Measurements from ENCODE around the gene MLC1. TPM values are rescaled to one million over a fixed set of nuclear protein-coding genes. Genes with fewer than 3 reads are reported as not detected.

Gene MLC1
- total RNA-seq, 2 donors from 2014 or later, result 0.17 TPM; not detected in 1

GRCh38 chr22:50015451-50016307 is 69.5 kb downstream of the MLC1 start:
- ATAC-seq (replicated peaks in 1 of 2) (no peak), DNase-seq (no peak)
- Mint-ChIP-seq H3K4me3 (peak overlapping the region; percentile 11 to 49), H3K9me3 (peaks cover 1 to 2% of the 10 kb centered on the region in 2 donors), H3K36me3 (ENCODE audit: insufficient read depth in 2 of 2) (peaks cover 0 to 3% of the 10 kb centered on the region in 2 donors), H3K27me3 (ENCODE audit: low read depth) (no peaks in the 10 kb centered on the region), H3K27ac (no peak overlapping the region), H3K4me1 (ENCODE audit: low read depth) (peaks cover 15% of the 10 kb centered on the region)

- no peak for ATAC-seq (replicated peaks in 1 of 2)
- Mint-ChIP-seq H3K27ac (no peak overlapping the region), H3K4me3 (peak overlapping the region in 1 of 2 donors; percentile 13), H3K4me1 (ENCODE audit: low read depth) (peaks cover 15% of the 10 kb centered on the region), H3K9me3 (peaks cover 1 to 2% of the 10 kb centered on the region in 2 donors), H3K36me3 (ENCODE audit: insufficient read depth in 2 of 2) (peaks cover 0 to 3% of the 10 kb centered on the region in 2 donors), H3K27me3 (ENCODE audit: low read depth) (no peaks in the 10 kb centered on the region)
- peak in 1 of 2 donors; percentile 41 for DNase-seq
These were observed 70.4 kb downstream of the MLC1 start for GRCh38 chr22:50014655-50015401.

GRCh38 chr22:50014053-50014501 is 71.1 kb downstream of the MLC1 start:
- no peaks in the 10 kb centered on the region for H3K27me3 Mint-ChIP-seq (ENCODE audit: low read depth)

GRCh38 chr22:50012211-50013181 is 72.7 kb downstream of the MLC1 start, which contains the start of gene IL17REL:
TSS of gene IL17REL (minus strand) at chr22:50012765. CDS start at chr22:50012646, 119 bp downstream.
- DNase-seq (no peak), ATAC-seq (replicated peaks in 1 of 2) (no peak)
- Mint-ChIP-seq H3K36me3 (ENCODE audit: insufficient read depth in 2 of 2) (no peaks in the 10 kb centered on the region), H3K4me1 (ENCODE audit: low read depth) (peaks cover 15% of the 10 kb centered on the region), H3K9me3 (no peaks in the 10 kb centered on the region), H3K4me3 (peak within 1 kb of the TSS; percentile 76 to 83), H3K27ac (peak within 1 kb of the TSS; percentile 78), H3K27me3 (ENCODE audit: low read depth) (no peaks in the 10 kb centered on the region)

More at GRCh38 chr22:50014053-50014501, 71.1 kb downstream of the MLC1 start:
- Mint-ChIP-seq H3K9me3 (peaks cover 1 to 2% of the 10 kb centered on the region in 2 donors), H3K36me3 (ENCODE audit: insufficient read depth in 2 of 2) (peaks cover 0 to 2% of the 10 kb centered on the region in 2 donors), H3K4me3 (peak overlapping the region; percentile 41 to 58), H3K27ac (no peak overlapping the region), H3K4me1 (ENCODE audit: low read depth) (peaks cover 15% of the 10 kb centered on the region)
- DNase-seq (no peak), ATAC-seq (replicated peaks in 1 of 2) (no peak)

- Mint-ChIP-seq H3K36me3 (ENCODE audit: insufficient read depth in 2 of 2) (no peaks in the 10 kb centered on the region), H3K9me3 (no peaks in the 10 kb centered on the region), H3K27me3 (ENCODE audit: low read depth) (no peaks in the 10 kb centered on the region), H3K4me3 (peak overlapping the region; percentile 76 to 83), H3K4me1 (ENCODE audit: low read depth) (peaks cover 15% of the 10 kb centered on the region), H3K27ac (peak overlapping the region; percentile 78)
- ATAC-seq (replicated peaks in 1 of 2) (no peak), DNase-seq (no peak)
These were observed 73.6 kb downstream of the MLC1 start for GRCh38 chr22:50011447-50012210.

- Mint-ChIP-seq H3K27ac (no peak overlapping the region), H3K27me3 (ENCODE audit: low read depth) (no peaks in the 10 kb centered on the region), H3K9me3 (no peaks in the 10 kb centered on the region), H3K36me3 (ENCODE audit: insufficient read depth in 2 of 2) (no peaks in the 10 kb centered on the region), H3K4me3 (peak overlapping the region; percentile 76 to 83), H3K4me1 (ENCODE audit: low read depth) (peaks cover 15% of the 10 kb centered on the region)
- ATAC-seq (replicated peaks in 1 of 2), result peak; percentile 64 to 70
- peak; percentile 57 to 65 for DNase-seq
These were observed 74.4 kb downstream of the MLC1 start for GRCh38 chr22:50010676-50011446.

- Mint-ChIP-seq H3K36me3 (ENCODE audit: insufficient read depth in 2 of 2) (no peaks in the 10 kb centered on the region), H3K27me3 (ENCODE audit: low read depth) (no peaks in the 10 kb centered on the region), H3K27ac (no peak overlapping the region), H3K4me1 (ENCODE audit: low read depth) (peaks cover 19% of the 10 kb centered on the region), H3K4me3 (peak overlapping the region; percentile 32 to 51), H3K9me3 (no peaks in the 10 kb centered on the region)
- no peak for DNase-seq
- no peak for ATAC-seq (replicated peaks in 1 of 2)
These were observed 75.2 kb downstream of the MLC1 start for GRCh38 chr22:50009765-50010675.

Other genes starting within 250 kb of the MLC1 start
- gene ZBED4, start 231.6 kb downstream of the MLC1 start, total RNA-seq, result 10 to 100 TPM; 22.3 to 23.6 TPM
- gene ALG12, start 167.0 kb downstream of the MLC1 start, total RNA-seq, result 10 to 100 TPM; 11.7 to 13.6 TPM
- gene CRELD2, start 166.8 kb downstream of the MLC1 start, total RNA-seq, result 10 to 100 TPM; 24.4 to 33.2 TPM
- gene PIM3, start 124.7 kb downstream of the MLC1 start, total RNA-seq, result 100 to 1,000 TPM; 209 to 236 TPM
- gene IL17REL, start 72.7 kb downstream of the MLC1 start, total RNA-seq, result 1 to 10 TPM in 1 of 2 donors, under 1 TPM in 1; 0.36 to 1.1 TPM
- not detected for gene TTLL8, start 27.1 kb downstream of the MLC1 start, total RNA-seq
- gene MOV10L1, start 4.6 kb upstream of the MLC1 start, total RNA-seq, result under 1 TPM; 0.25 to 0.36 TPM
- gene PANX2, start 85.3 kb upstream of the MLC1 start, total RNA-seq, result 1 to 10 TPM; 3.8 to 8.0 TPM
- 100 to 1,000 TPM; 108 to 125 TPM for gene TRABD, start 100.5 kb upstream of the MLC1 start, total RNA-seq
- gene SELENOO, start 115.6 kb upstream of the MLC1 start, total RNA-seq, result 10 to 100 TPM; 17.6 to 19.4 TPM
- gene TUBGCP6, start 159.6 kb upstream of the MLC1 start, total RNA-seq, result 10 to 100 TPM; 64.9 to 69.7 TPM
- 10 to 100 TPM; 52.1 to 57.4 TPM for gene HDAC10, start 165.8 kb upstream of the MLC1 start, total RNA-seq
- 10 to 100 TPM in 1 of 2 donors, 1 to 10 TPM in 1; 8.5 to 11.5 TPM for gene MAPK12, start 176.3 kb upstream of the MLC1 start, total RNA-seq
- 10 to 100 TPM; 16.6 to 27.1 TPM for gene MAPK11, start 185.0 kb upstream of the MLC1 start, total RNA-seq
- gene PLXNB2, start 222.2 kb upstream of the MLC1 start, total RNA-seq, result 10 to 100 TPM; 30.2 to 34.0 TPM
- gene DENND6B, start 241.6 kb upstream of the MLC1 start, total RNA-seq, result 1 to 10 TPM; 6.4 to 8.5 TPM

Data from activated T-cell treated with anti-CD3 and anti-CD28 coated beads, Interleukin-2, amount 50 U/mL, for 72 hours (primary cell).